HUES48 (cell line): ENCODE results near the gene CYGB.

ENCODE experiments used
- H3K27ac ChIP-seq: one replicate; pipeline ENCODE4 v1.7.0; 2013; ENCODE audit warnings: low read depth, low read length, inconsistent platforms
- H3K27me3 ChIP-seq: 2 replicates; pipeline ENCODE4 v1.6.1; 2013; ENCODE audit warnings: mild to moderate bottlenecking, low read length; ENCODE audit not compliant: control insufficient read depth, insufficient read depth
- H3K36me3 ChIP-seq: 2 replicates; pipeline ENCODE4 v1.6.1; 2013; ENCODE audit warnings: low read length; ENCODE audit not compliant: control insufficient read depth, insufficient read depth
- H3K4me1 ChIP-seq: 2 replicates; pipeline ENCODE4 v1.6.1; 2013; ENCODE audit warnings: mild to moderate bottlenecking, low read length; ENCODE audit not compliant: control insufficient read depth, insufficient read depth
- H3K4me3 ChIP-seq: 2 replicates; pipeline ENCODE4 v1.5.1; 2013; ENCODE audit warnings: mild to moderate bottlenecking, low read depth, low read length
- H3K9ac ChIP-seq: 2 replicates; pipeline ENCODE4 v1.6.1; 2013; ENCODE audit warnings: mild to moderate bottlenecking, low read depth, low read length, moderate library complexity
- H3K9me3 ChIP-seq: 2 replicates; pipeline ENCODE4 v1.6.1; 2013; ENCODE audit warnings: low read length; ENCODE audit not compliant: control insufficient read depth, insufficient read depth

CYGB gene

DNA sequence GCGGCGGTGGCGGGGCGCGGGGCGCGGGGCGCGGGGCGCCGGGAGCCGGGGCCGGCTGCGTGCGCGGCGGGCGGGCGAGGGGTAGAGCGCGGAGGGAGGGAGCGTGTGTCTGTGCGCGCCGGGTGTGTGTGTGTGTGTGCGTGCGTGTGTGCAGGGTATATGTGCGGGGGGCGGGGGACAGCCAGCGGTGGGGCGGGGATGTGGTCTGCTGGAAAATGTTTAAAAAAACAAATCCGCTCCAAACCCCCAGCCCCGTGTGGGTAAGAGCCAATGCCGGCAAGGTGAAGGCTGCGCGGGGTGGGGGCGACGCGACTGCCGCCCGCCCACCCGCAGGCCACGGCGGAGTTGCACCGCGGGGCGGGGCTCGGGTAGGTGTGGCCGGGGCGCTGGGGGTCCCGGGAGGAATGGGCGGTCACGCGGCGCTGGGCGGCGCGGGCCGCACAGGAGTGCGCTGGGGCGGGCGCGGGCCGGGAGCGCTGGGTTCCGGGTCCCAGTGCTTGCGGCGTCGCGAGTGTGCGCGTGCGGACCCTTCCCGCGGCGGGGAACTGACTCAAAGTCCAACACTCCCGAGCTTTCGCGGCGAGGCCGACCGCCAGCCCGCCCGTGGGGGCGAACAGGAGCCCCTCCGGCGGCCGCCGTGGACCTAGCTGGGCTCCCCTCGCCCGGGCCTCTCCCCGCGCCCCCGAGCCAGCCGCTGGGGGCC, at the start of gene CYGB:
Gene CYGB, minus strand, starts transcription at position 132 of the 703 bp plus-strand sequence. CDS start 167 bp downstream, outside the sequence.
- Histone ChIP-seq H3K36me3 (no peaks in the 10 kb centered on the region), H3K9ac (no peak within 1 kb of the TSS), H3K4me1 (peaks cover 19% of the 10 kb centered on the region), H3K9me3 (no peaks in the 10 kb centered on the region), H3K27me3 (peaks cover 47% of the 10 kb centered on the region), H3K27ac (no peak within 1 kb of the TSS), H3K4me3 (peak within 1 kb of the TSS; percentile 61)

- no peak overlapping the region for H3K9ac ChIP-seq
- no peaks in the 10 kb centered on the region for H3K9me3 ChIP-seq
- H3K36me3 ChIP-seq = no peaks in the 10 kb centered on the region
- H3K27ac ChIP-seq = no peak overlapping the region
- H3K4me1 ChIP-seq = peaks cover 8% of the 10 kb centered on the region
- peaks cover 55% of the 10 kb centered on the region for H3K27me3 ChIP-seq
- H3K4me3 ChIP-seq = no peak overlapping the region
These were observed 49.4 kb upstream of the CYGB start for GRCh38 chr17:76586741-76587487.

DNA sequence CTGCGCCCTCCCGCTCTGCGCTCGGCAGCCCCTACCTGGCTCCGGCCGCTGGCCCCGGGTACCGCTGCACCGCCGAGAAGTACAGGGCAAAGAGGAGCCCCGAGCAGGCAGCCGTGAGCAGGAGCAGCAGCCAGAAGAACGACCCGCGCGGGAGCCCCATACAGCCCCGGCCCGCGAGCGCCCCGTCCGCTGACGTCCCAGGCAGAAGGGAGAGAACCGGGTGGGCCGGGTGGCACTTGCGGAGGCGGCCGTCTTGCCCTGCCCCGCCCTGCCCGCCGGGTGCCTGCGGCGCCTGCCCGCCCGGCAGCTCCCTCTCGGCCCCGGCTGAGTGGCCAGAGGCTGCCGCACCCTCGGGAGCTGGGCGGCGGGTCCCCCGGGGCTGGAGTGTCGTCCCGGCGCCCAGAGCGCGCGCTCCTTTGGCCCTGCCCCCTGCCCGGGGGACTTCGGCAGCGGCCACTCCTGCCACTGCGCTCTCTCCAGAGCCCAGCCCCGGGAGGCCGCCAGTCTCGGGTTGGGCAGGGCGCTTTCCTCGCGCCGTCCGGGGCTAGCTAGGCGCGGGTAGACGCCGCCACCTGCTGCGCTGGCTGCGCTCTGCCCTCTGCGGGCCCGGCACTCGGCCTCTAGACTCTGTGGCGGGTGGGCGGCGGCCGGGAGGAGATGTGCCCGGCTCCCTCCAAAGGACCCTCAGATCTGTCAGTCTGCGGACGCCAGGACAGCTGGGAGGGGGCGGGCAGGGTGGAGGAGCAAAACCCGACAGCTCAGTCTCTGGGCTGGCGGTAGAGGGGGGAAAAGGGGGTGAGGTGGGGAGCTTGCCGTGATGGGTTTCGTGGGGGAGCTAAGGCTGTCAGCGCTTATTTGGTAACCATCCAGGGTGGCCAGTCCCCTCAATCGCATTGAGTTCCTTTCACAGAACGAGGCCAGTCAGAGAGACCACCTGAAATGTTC, 48.4 kb upstream of the CYGB start, which contains the start of gene ST6GALNAC2:
Gene ST6GALNAC2, minus strand, starts transcription at position 212 of the 945 bp plus-strand sequence. Its CDS starts 52 bp downstream, at position 160.
- peaks cover 57% of the 10 kb centered on the region for H3K27me3 ChIP-seq
- H3K9ac ChIP-seq = no peak within 1 kb of the TSS

DNA sequence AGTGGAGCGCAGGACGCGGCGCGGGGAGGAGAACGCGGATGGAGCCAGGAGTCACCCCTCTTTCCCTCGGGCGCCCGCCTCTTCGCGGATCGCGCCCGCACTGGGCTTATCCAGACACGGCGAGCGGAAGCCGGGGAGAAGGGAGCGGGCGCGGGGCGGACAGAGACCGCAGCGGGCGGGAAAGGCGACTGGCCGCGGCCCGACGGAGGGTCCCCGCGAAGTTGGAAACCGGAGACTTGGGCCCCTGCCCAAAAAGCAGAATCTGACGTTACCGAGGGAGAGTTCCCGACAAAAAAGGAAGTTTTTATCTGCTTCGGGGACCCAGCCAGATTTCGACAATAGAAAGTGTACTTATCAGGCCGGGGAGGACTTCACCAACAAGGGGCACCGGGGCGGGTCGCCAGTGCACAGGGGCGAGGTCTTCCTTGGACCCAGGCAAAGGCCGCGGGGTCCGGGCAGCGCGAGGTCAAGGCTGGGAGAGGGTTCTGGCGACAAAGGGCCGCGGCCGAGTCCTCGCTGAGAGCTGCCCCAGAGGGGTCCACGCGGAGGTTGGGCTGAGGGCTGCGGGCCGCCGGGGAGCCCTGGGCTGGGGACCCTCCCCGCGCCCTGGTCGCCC, 47.6 kb upstream of the CYGB start:
- Histone ChIP-seq H3K9me3 (no peaks in the 10 kb centered on the region), H3K4me1 (peaks cover 13% of the 10 kb centered on the region), H3K4me3 (peak overlapping the region; percentile 68), H3K9ac (no peak overlapping the region), H3K36me3 (no peaks in the 10 kb centered on the region), H3K27me3 (peaks cover 59% of the 10 kb centered on the region), H3K27ac (no peak overlapping the region)

More for the DNA sequence above, 48.4 kb upstream of the CYGB start, which contains the start of gene ST6GALNAC2:
- no peaks in the 10 kb centered on the region for H3K36me3 ChIP-seq
- H3K9me3 ChIP-seq = no peaks in the 10 kb centered on the region
- H3K4me1 ChIP-seq = peaks cover 11% of the 10 kb centered on the region
- peak within 1 kb of the TSS; percentile 68 for H3K4me3 ChIP-seq
- H3K27ac ChIP-seq = no peak within 1 kb of the TSS

DNA sequence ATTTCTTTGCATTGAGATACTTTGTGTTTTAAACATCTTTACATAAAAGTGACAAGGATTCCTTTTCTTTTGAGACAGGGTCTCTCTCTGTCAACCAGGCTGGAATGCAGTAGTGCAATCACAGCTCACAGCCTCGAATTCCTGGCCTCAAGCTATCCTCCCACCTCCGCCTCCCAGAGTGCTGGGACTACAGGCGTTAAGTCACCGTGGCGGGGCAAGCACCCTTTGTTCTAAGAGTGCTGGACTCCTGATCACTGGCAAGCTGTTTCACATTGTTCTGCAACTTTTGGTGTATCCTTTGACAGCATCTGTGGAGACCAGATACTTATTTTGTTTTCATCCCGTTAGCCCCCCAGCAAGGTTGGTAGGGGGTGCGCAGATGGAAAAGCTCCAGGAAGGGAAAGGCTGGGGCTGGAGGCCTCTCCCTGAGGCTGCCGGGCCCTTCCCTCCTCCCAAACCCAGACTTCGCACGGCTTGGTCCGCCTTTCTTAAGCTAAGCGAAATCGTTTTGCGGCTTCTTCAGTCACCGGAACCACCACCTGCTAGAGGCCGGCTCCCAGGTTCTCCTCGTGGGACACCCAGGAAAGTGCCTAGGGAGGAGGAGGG, 47.0 kb upstream of the CYGB start:
- H3K27me3 ChIP-seq = peaks cover 59% of the 10 kb centered on the region
- no peaks in the 10 kb centered on the region for H3K9me3 ChIP-seq
- no peaks in the 10 kb centered on the region for H3K36me3 ChIP-seq
- no peak overlapping the region for H3K27ac ChIP-seq
- H3K4me3 ChIP-seq = peak overlapping the region; percentile 68
- no peak overlapping the region for H3K9ac ChIP-seq
- H3K4me1 ChIP-seq = peaks cover 13% of the 10 kb centered on the region

DNA sequence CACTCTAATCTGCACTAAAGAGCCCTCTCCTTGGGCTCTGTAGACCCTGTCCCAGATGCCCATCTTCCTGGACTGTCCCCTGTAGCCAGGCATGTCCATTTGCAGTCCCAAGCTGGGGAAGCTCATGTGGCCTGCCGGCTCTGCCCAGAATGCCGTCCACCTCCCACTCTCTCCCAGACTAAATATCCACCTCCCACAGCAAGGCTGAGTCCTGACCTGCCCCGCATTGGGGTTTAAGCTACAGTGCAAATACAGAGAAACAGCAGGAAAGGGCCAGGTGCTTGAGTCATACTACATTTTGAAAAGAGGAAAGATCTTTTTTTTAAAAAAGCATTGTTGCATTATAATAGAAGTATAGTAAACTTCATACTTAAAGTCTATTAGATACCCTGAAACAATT, 45.2 kb upstream of the CYGB start:
- Histone ChIP-seq H3K9me3 (no peaks in the 10 kb centered on the region), H3K4me1 (peaks cover 13% of the 10 kb centered on the region), H3K27me3 (peaks cover 48% of the 10 kb centered on the region), H3K27ac (no peak overlapping the region), H3K9ac (no peak overlapping the region), H3K36me3 (no peaks in the 10 kb centered on the region), H3K4me3 (no peak overlapping the region)

GRCh38 chr17:76581515-76581914, 44.0 kb upstream of the CYGB start:
- no peak overlapping the region for H3K4me3 ChIP-seq
- H3K27ac ChIP-seq = no peak overlapping the region
- peaks cover 9% of the 10 kb centered on the region; the same call in 1 of the 2 replicates for H3K4me1 ChIP-seq
- H3K9ac ChIP-seq = no peak overlapping the region
- no peaks in the 10 kb centered on the region for H3K36me3 ChIP-seq
- H3K9me3 ChIP-seq = no peaks in the 10 kb centered on the region
- peaks cover 37% of the 10 kb centered on the region for H3K27me3 ChIP-seq

GRCh38 chr17:76579281-76579680, 41.8 kb upstream of the CYGB start:
- no peak overlapping the region for H3K9ac ChIP-seq
- no peak overlapping the region for H3K4me3 ChIP-seq
- H3K36me3 ChIP-seq = no peaks in the 10 kb centered on the region
- H3K27me3 ChIP-seq = peaks cover 15% of the 10 kb centered on the region
- H3K4me1 ChIP-seq = 0 out of 2 replicates have a peak, but pooled peaks cover 5% of the 10 kb centered on the region
- H3K9me3 ChIP-seq = no peaks in the 10 kb centered on the region
- no peak overlapping the region for H3K27ac ChIP-seq

- Histone ChIP-seq H3K9me3 (no peaks in the 10 kb centered on the region), H3K36me3 (no peaks in the 10 kb centered on the region), H3K9ac (no peak overlapping the region), H3K27ac (no peak overlapping the region), H3K4me1 (0 out of 2 replicates have a peak, but pooled peaks cover 5% of the 10 kb centered on the region), H3K4me3 (no peak overlapping the region), H3K27me3 (peaks cover 6% of the 10 kb centered on the region)
These were observed 40.9 kb upstream of the CYGB start for GRCh38 chr17:76578376-76578775.

DNA sequence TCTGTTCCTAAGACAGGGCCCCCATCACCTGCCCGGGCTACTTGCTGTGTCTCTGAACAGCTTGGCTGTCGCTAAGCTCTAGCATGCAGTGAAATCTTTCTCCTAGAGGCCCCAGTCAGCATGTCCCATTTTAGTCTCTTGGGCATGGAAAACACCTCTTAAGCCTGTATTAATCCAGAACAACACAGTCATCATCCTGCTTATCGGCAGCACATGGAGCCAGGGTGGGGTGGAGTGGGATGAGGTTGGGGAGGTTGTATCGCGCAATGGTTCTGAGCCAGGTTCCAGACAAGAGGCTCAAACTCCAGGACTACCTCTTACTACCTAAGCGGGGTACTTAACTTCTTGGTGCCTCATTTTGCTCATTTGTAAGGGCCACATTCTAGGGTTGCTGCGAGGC, 40.4 kb upstream of the CYGB start:
- Histone ChIP-seq H3K27me3 (peaks cover 4% of the 10 kb centered on the region), H3K9me3 (no peaks in the 10 kb centered on the region), H3K4me1 (0 out of 2 replicates have a peak, but pooled peaks cover 5% of the 10 kb centered on the region), H3K36me3 (no peaks in the 10 kb centered on the region), H3K27ac (no peak overlapping the region), H3K4me3 (no peak overlapping the region), H3K9ac (no peak overlapping the region)
